Glutamatergic neuron (in vitro differentiated cells): Measurements from ENCODE around the gene ASTN2. TPM values are rescaled to one million over a fixed set of nuclear protein-coding genes. Genes with fewer than 3 reads are reported as not detected.

Source experiments
- DNase-seq: peaks from one replicate; pipeline ENCODE4 v3.0.0; 2022
- H3K27ac Mint-ChIP-seq: one replicate; pipeline ENCODE4 v1.8.0; 2020; ENCODE audit warnings: mild to moderate bottlenecking, mixed read lengths, inconsistent platforms; ENCODE audit not compliant: unreplicated experiment
- H3K27me3 Mint-ChIP-seq: one replicate; pipeline ENCODE4 v1.8.0; 2020; ENCODE audit warnings: mild to moderate bottlenecking, moderate library complexity, mixed read lengths, inconsistent platforms; ENCODE audit not compliant: unreplicated experiment
- H3K36me3 Mint-ChIP-seq: one replicate; pipeline ENCODE4 v1.8.0; 2020; ENCODE audit warnings: mild to moderate bottlenecking, mixed read lengths, inconsistent platforms; ENCODE audit not compliant: unreplicated experiment
- H3K4me1 Mint-ChIP-seq: one replicate; pipeline ENCODE4 v1.8.0; 2020; ENCODE audit warnings: mild to moderate bottlenecking, low read depth, mixed read lengths, inconsistent platforms; ENCODE audit not compliant: unreplicated experiment
- H3K4me3 Mint-ChIP-seq: one replicate; pipeline ENCODE4 v1.8.0; 2020; ENCODE audit warnings: mild to moderate bottlenecking, mixed read lengths, inconsistent platforms; ENCODE audit not compliant: unreplicated experiment
- H3K9me3 Mint-ChIP-seq: one replicate; pipeline ENCODE4 v1.8.0; 2020; ENCODE audit warnings: mild to moderate bottlenecking, moderate library complexity, mixed read lengths, inconsistent platforms; ENCODE audit not compliant: unreplicated experiment
- CTCF ChIP-seq: fragments of 200-600 bp; sonication (generic); IDR thresholded peaks from one replicate; pipeline ENCODE4 v1.5.0; 2021; ENCODE audit not compliant: partially characterized antibody, unreplicated experiment
- total RNA-seq: library from RNA; stranded (reverse); fragmentation: NEBNext Ultra II Directional; extraction: Animal tissue kit (Norgen Biotek cat#: 25700); gene quantifications from one replicate; pipeline ENCODE4 v1.2.1, GENCODE V29; 2021; ENCODE audit not compliant: unreplicated experiment

ASTN2 gene
- total RNA-seq, 1 donor from 2014 or later: 134 TPM

- Mint-ChIP-seq H3K27me3 (no peaks in the 10 kb centered on the region), H3K36me3 (no peaks in the 10 kb centered on the region), H3K27ac (no peak overlapping the region), H3K9me3 (no peaks in the 10 kb centered on the region), H3K4me3 (no peak overlapping the region), H3K4me1 (no peaks in the 10 kb centered on the region)
- TF ChIP-seq CTCF: no peak
- DNase-seq: no peak
Measured at GRCh38 chr9:116484492-116485061, 930.3 kb downstream of the ASTN2 start.

GRCh38 chr9:116483622-116484491, 931.0 kb downstream of the ASTN2 start:
- Mint-ChIP-seq H3K4me1 (no peaks in the 10 kb centered on the region), H3K4me3 (no peak overlapping the region), H3K9me3 (no peaks in the 10 kb centered on the region), H3K27me3 (no peaks in the 10 kb centered on the region), H3K27ac (no peak overlapping the region), H3K36me3 (no peaks in the 10 kb centered on the region)
- TF ChIP-seq CTCF: no peak
- DNase-seq: no peak

GRCh38 chr9:116482740-116483139, 932.1 kb downstream of the ASTN2 start:
- no peak for TF ChIP-seq CTCF
- no peak for DNase-seq
- no peaks in the 10 kb centered on the region for H3K4me1 Mint-ChIP-seq
- H3K36me3 Mint-ChIP-seq: no peaks in the 10 kb centered on the region
- H3K27ac Mint-ChIP-seq: no peak overlapping the region
- H3K9me3 Mint-ChIP-seq: no peaks in the 10 kb centered on the region
- peaks cover 1% of the 10 kb centered on the region for H3K27me3 Mint-ChIP-seq
- H3K4me3 Mint-ChIP-seq: no peak overlapping the region

- no peaks in the 10 kb centered on the region for H3K4me1 Mint-ChIP-seq
- no peak overlapping the region for H3K4me3 Mint-ChIP-seq
- no peaks in the 10 kb centered on the region for H3K36me3 Mint-ChIP-seq
- TF ChIP-seq CTCF: no peak
- H3K9me3 Mint-ChIP-seq: no peaks in the 10 kb centered on the region
- H3K27me3 Mint-ChIP-seq: peaks cover 7% of the 10 kb centered on the region
- no peak overlapping the region for H3K27ac Mint-ChIP-seq
- DNase-seq: no peak
Measured at GRCh38 chr9:116480700-116481099, 934.2 kb downstream of the ASTN2 start.

GRCh38 chr9:116479967-116480366, 934.9 kb downstream of the ASTN2 start:
- Mint-ChIP-seq H3K4me1 (no peaks in the 10 kb centered on the region), H3K36me3 (no peaks in the 10 kb centered on the region), H3K4me3 (no peak overlapping the region), H3K27me3 (peaks cover 7% of the 10 kb centered on the region), H3K27ac (no peak overlapping the region), H3K9me3 (no peaks in the 10 kb centered on the region)
- no peak for TF ChIP-seq CTCF
- no peak for DNase-seq
